ENCODE results near the gene KCNH1. TPM values are rescaled to one million over a fixed set of nuclear protein-coding genes. Genes with fewer than 3 reads are reported as not detected.
"Not testable (repeated sequence)": the region's sequence is repeated elsewhere in the genome, so short reads cannot be mapped to it uniquely, and the experiment has no call there.

The KCNH1 gene
- total and polyA plus RNA-seq, 10 of the 15 experiments (the other 5 are each of a cell fraction or from before 2014, with no cell fraction given): 0.02 to 0.04 (median 0.04) TPM; not detected in 7

DNA sequence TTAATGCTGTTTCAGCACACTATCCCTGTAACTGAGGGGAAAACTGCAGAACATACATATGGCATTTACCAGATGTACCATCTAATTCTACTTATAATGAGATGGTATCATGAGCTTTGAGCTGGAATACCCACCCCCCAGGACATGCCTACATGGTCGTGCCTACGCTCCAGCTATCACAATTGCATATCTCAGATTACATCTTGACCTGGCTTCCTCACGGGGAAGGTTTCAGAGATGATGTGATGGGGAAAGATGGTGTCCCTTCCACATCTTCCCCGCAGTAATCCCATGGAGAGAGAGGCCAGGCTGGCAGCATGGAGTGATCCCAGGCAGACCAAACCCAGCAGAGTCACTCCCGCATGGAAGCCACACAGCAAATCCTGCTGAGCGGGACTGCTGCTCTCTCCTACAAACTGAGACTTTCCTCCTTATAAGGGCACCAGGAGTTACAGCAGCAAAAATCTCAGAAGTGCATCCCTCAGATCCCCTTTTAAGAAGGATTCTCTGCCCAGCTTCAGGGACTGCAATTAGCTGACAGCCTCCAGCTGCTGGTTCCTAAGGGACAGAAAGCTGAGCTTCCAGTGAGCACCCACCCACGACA lies 67.1 kb downstream of the KCNH1 start (continued):
- TF ChIP-seq GATAD2B (conservative IDR thresholded peaks at IDR 0.05; ENCODE audit: low read depth) (no peak), PML (IDR thresholded peaks at IDR 0.05; ENCODE audit: low read length) (no peak), HDAC6 (IDR thresholded peaks at IDR 0.05; ENCODE audit: unreplicated experiment) (no peak), RAD21 (IDR thresholded peaks at IDR 0.05; ENCODE audit: insufficient read depth, low read depth, low read length) (no peak), FOXM1 (IDR thresholded peaks at IDR 0.05; ENCODE audit: low read depth, low read length) (no peak), ATF3 (IDR thresholded peaks at IDR 0.05; ENCODE audit: borderline replicate concordance, extremely low read depth, low read depth, low read length) (no peak)
- TF ChIP-seq, protein P1, sequence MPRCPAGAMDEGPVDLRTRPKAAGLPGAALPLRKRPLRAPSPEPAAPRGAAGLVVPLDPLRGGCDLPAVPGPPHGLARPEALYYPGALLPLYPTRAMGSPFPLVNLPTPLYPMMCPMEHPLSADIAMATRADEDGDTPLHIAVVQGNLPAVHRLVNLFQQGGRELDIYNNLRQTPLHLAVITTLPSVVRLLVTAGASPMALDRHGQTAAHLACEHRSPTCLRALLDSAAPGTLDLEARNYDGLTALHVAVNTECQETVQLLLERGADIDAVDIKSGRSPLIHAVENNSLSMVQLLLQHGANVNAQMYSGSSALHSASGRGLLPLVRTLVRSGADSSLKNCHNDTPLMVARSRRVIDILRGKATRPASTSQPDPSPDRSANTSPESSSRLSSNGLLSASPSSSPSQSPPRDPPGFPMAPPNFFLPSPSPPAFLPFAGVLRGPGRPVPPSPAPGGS (IDR thresholded peaks at IDR 0.05; ENCODE audit: borderline replicate concordance, insufficient read depth, low read depth, low read length, poor library complexity, severe bottlenecking): no peak

DNA sequence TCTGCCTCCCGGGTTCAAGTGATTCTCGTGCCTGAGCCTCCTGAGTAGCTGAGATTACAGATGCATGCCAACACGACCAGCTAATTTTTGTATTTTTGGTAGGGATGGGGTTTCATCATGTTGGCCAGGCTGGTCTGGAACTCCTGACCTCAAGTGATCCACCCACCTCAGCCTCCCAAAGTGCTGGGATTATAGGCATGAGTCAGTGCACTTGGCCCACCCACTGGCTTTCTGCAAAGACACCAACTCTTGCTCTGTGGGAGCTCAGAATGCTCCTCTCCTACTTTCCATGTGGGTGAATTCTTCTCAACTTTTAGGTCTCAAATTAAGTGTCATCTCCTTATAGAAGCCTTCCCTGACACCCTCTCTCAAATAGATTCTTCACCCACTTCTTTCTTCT lies 92.1 kb downstream of the KCNH1 start:
- 0% methylated on average over 3 of the region's 3 CpGs for WGBS (ENCODE audit: insufficient coverage, insufficient replicate concordance, low lambda C conversion rate, missing lambda C conversion rate)
- CTCF ChIA-PET; POLR2A ChIA-PET; ATAC-seq; intact Hi-C loops (cut with micrococcal nuclease; ENCODE audit: unreplicated experiment); H3K4me2 ChIP-seq (ENCODE audit: control insufficient read depth, insufficient read depth); RAD21 ChIA-PET (ENCODE audit: unreplicated experiment); H3K9me3 ChIP-seq (replicated peaks; ENCODE audit: control insufficient read depth, insufficient read depth, low read length); H3K4me3 ChIP-seq; H3K27me3 ChIP-seq (replicated peaks in 1 of 2; ENCODE audit: control insufficient read depth in 2 of 2, insufficient read depth in 2 of 2, low read length in 1 of 2); in situ Hi-C loops (cut with MboI); H3K4me1 ChIP-seq (ENCODE audit: control insufficient read depth, insufficient read depth, low read length); H3K27ac ChIP-seq (ENCODE audit: control insufficient read depth, insufficient read depth); FAIRE-seq; H3K36me3 ChIP-seq (ENCODE audit: control insufficient read depth in 2 of 2, insufficient read depth in 2 of 2, low read length in 1 of 2); BruUV-seq (replicated peaks); H2AFZ ChIP-seq (ENCODE audit: control insufficient read depth, low read depth, low read length); H3K79me2 ChIP-seq (ENCODE audit: control insufficient read depth, insufficient read depth, low read length); H3K9ac ChIP-seq (ENCODE audit: control insufficient read depth, insufficient read depth, low read length); DNase-seq (ENCODE audit: low read depth, low spot score); H4K20me1 ChIP-seq (ENCODE audit: control insufficient read depth, insufficient read depth); SMC1A ChIA-PET (ENCODE audit: uncharacterized antibody, unreplicated experiment): not testable (repeated sequence)

All from GM12878 (cell line).